B cell (primary cell): ENCODE measurements around the gene PCDHGB1. TPM values are rescaled to one million over a fixed set of nuclear protein-coding genes. Genes with fewer than 3 reads are reported as not detected.
"Not testable (repeated sequence)": the region's sequence is repeated elsewhere in the genome, so short reads cannot be mapped to it uniquely, and the experiment has no call there.

Source experiments
- ATAC-seq: fragments of 200-7000 bp; cut with Tn5 transposase; one replicate; pipeline ENCODE4 v1.10.0; 2021; ENCODE audit warnings: low read depth, mild to moderate bottlenecking, moderate number of reproducible peaks, moderate library complexity
- CTCF ChIA-PET: fragments of 350-600 bp; sonication (Branson Sonifier 250); formaldehyde crosslinking; loops from one replicate; lab custom pipeline; 2021; ENCODE audit warnings: antibody characterized with exemption, inconsistent platforms; lab: Charles Lee
- POLR2A ChIA-PET: fragments of 350-600 bp; sonication (Branson Sonifier 250); formaldehyde crosslinking; loops from one replicate; lab custom pipeline; 2021; ENCODE audit warnings: antibody characterized with exemption; lab: Charles Lee
- DNase-seq: peaks from one replicate; pipeline ENCODE4 v3.0.0; 2013
- H2AFZ ChIP-seq: 2 replicates; pipeline ENCODE4 v1.6.1; 2012; ENCODE audit warnings: mild to moderate bottlenecking, low read depth, low read length; ENCODE audit not compliant: insufficient read depth, poor library complexity, severe bottlenecking
- H3K27ac ChIP-seq, 2 donors: 1 replicate in 1 of 2; 2 replicates in 1 of 2; pipeline ENCODE4 v1.5.1; 2012 to 2013; ENCODE audit warnings: low read length in 2 of 2, mild to moderate bottlenecking in 2 of 2, moderate library complexity in 1 of 2
- H3K27me3 ChIP-seq, 4 experiments: fragments of 200-600 bp in 1 of 4; sonication (generic) in 1 of 4; replicated peaks in 1 of 4; 1 replicate in 2 of 4; 2 replicates in 2 of 4; pipeline versions ENCODE4 v1.6.1 to v1.7.0; 2013 to 2016; ENCODE audit warnings: low read length in 3 of 4, mild to moderate bottlenecking in 2 of 4, mixed read lengths in 1 of 4, moderate library complexity in 1 of 4; ENCODE audit not compliant: insufficient read depth in 4 of 4, control insufficient read depth in 3 of 4; ENCODE audit errors: control extremely low read depth in 1 of 4
- H3K36me3 ChIP-seq, 2 experiments: replicated peaks in 1 of 2; 1 replicate in 1 of 2; 2 replicates in 1 of 2; pipeline versions ENCODE4 v1.6.1 to v1.7.1; 2013; ENCODE audit warnings: low read length in 1 of 2; ENCODE audit not compliant: insufficient read depth in 2 of 2, control insufficient read depth in 1 of 2; ENCODE audit errors: control extremely low read depth in 1 of 2, extremely low read depth in 1 of 2
- H3K4me1 ChIP-seq, 2 donors: fragments of 200-600 bp in 1 of 2; sonication (generic) in 1 of 2; 1 replicate in 1 of 2; 2 replicates in 1 of 2; pipeline versions ENCODE4 v1.5.1 to v1.6.1; 2013 to 2017; ENCODE audit warnings: low read length in 2 of 2; ENCODE audit not compliant: control insufficient read depth in 2 of 2, insufficient read depth in 2 of 2
- H3K4me2 ChIP-seq: replicated peaks from 2 replicates; pipeline ENCODE3; 2012; ENCODE audit warnings: mild to moderate bottlenecking, low read depth, low read length; ENCODE audit not compliant: poor library complexity, severe bottlenecking
- H3K4me3 ChIP-seq, 5 experiments: fragments of 200-600 bp in 1 of 5; sonication (generic) in 1 of 5; 1 replicate in 3 of 5; 2 replicates in 2 of 5; pipeline versions ENCODE4 v1.5.1 to v1.7.0; 2011 to 2016; ENCODE audit warnings: low read length in 4 of 5, mild to moderate bottlenecking in 4 of 5, low read depth in 2 of 5, control low read depth in 1 of 5, moderate library complexity in 1 of 5; ENCODE audit not compliant: insufficient read depth in 1 of 5; ENCODE audit errors: control extremely low read depth in 1 of 5, extremely low read depth in 1 of 5
- H3K79me2 ChIP-seq: fragments of 200-600 bp; sonication (generic); one replicate; pipeline ENCODE4 v1.6.0; 2016; ENCODE audit warnings: low read length; ENCODE audit not compliant: control insufficient read depth, insufficient read depth
- H3K9ac ChIP-seq: fragments of 200-600 bp; sonication (generic); 2 replicates; pipeline ENCODE4 v1.6.1; 2017; ENCODE audit warnings: mild to moderate bottlenecking, low read length, moderate library complexity
- H3K9me3 ChIP-seq, 3 donors: one replicate each; pipeline versions ENCODE4 v1.6.1 to v1.7.1; 2013; ENCODE audit warnings: low read length in 2 of 3; ENCODE audit not compliant: control insufficient read depth in 2 of 3, insufficient read depth in 1 of 3; ENCODE audit errors: control extremely low read depth in 1 of 3
- H4K20me1 ChIP-seq: 2 replicates; pipeline ENCODE4 v1.6.0; 2012; ENCODE audit warnings: mild to moderate bottlenecking, low read length; ENCODE audit not compliant: insufficient read depth, control insufficient read depth, poor library complexity, severe bottlenecking
- H3K27ac Mint-ChIP-seq: one replicate; pipeline ENCODE4 v1.8.0; 2021; ENCODE audit warnings: mixed read lengths
- H3K27me3 Mint-ChIP-seq: one replicate; pipeline ENCODE4 v1.8.0; 2021; ENCODE audit warnings: mixed read lengths
- H3K4me1 Mint-ChIP-seq: one replicate; pipeline ENCODE4 v1.8.0; 2021; ENCODE audit warnings: mixed read lengths
- H3K4me3 Mint-ChIP-seq: one replicate; pipeline ENCODE4 v1.8.0; 2021; ENCODE audit warnings: mixed read lengths
- H3K9me3 Mint-ChIP-seq: one replicate; pipeline ENCODE4 v1.8.0; 2022; ENCODE audit warnings: mixed read lengths; ENCODE audit not compliant: insufficient read depth
- EZH2 ChIP-seq: IDR thresholded peaks from 2 replicates; pipeline ENCODE4 v1.6.1; 2012; ENCODE audit warnings: borderline replicate concordance, low read depth, mild to moderate bottlenecking, moderate library complexity, low read length; ENCODE audit not compliant: insufficient read depth, poor library complexity, severe bottlenecking
- WGBS: methylation state at CpG from one replicate; pipeline ENCODE4 v1.1.5; 2013; ENCODE audit warnings: missing lambda C conversion rate; ENCODE audit not compliant: insufficient coverage; 5-methylcytosine and 5-hydroxymethylcytosine counted together
- intact Hi-C: fragments of 100-400 bp; cut with micrococcal nuclease; formaldehyde crosslinking; loops from one replicate; pipeline ENCODE4 v1.10.0; 2022
- polyA plus RNA-seq: library from polyadenylated mRNA; depleted of rRNA; stranded (reverse); fragments of >200 nt; gene quantifications from 2 replicates; pipeline ENCODE4 v1.2.3, GENCODE V29; 2012
- total RNA-seq, 2 donors: library from RNA; stranded (reverse); fragments of 120-200 nt in 1 of 2; gene quantifications; 1 replicate in 1 of 2; 2 replicates in 1 of 2; pipeline versions ENCODE4 v1.2.3 to v1.2.4, GENCODE V29; 2013 to 2022
- TF ChIP-seq, protein P1 (sequence below): fragments of 200-600 bp; IDR thresholded peaks from one replicate; pipeline ENCODE4 v1.8.0; 2022; ENCODE audit warnings: antibody characterized with exemption, mild to moderate bottlenecking

PCDHGB1 gene
- total and polyA plus RNA-seq, 2 donors (not counting 1 experiment from before 2014, with no cell fraction given) = 0.10 to 0.69 TPM

DNA sequence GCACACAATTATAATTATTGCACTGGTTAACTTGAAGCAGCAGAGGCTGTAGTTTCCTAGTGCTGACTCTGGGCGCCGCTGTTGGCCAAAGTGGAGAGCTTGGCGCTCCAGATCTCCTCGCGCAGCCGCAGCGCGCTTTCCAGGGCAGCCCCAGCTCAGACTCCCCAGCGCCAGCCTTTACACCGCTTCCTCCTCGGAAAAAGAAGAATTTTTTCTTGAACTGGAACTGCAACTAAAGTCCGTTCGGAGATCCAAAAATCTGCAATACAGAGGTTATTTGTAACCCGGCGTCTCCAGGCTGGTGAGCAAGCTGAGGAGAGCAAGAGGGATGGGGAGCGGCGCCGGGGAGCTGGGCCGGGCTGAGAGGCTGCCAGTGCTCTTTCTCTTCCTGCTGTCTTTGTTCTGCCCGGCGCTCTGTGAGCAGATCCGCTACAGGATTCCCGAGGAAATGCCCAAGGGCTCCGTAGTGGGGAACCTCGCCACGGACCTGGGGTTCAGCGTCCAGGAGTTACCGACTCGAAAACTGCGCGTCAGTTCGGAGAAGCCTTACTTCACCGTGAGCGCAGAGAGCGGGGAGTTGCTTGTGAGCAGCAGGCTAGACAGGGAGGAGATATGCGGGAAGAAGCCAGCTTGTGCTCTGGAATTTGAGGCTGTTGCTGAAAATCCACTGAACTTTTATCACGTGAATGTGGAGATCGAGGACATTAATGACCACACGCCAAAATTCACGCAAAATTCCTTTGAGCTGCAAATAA, 37.8 kb downstream of the PCDHGB1 start, which contains the start of gene PCDHGB4:
TSS of gene PCDHGB4 (plus strand) at position 142 of the 755 bp plus-strand sequence. CDS start at position 329, 187 bp downstream.
- TF ChIP-seq, protein P1, sequence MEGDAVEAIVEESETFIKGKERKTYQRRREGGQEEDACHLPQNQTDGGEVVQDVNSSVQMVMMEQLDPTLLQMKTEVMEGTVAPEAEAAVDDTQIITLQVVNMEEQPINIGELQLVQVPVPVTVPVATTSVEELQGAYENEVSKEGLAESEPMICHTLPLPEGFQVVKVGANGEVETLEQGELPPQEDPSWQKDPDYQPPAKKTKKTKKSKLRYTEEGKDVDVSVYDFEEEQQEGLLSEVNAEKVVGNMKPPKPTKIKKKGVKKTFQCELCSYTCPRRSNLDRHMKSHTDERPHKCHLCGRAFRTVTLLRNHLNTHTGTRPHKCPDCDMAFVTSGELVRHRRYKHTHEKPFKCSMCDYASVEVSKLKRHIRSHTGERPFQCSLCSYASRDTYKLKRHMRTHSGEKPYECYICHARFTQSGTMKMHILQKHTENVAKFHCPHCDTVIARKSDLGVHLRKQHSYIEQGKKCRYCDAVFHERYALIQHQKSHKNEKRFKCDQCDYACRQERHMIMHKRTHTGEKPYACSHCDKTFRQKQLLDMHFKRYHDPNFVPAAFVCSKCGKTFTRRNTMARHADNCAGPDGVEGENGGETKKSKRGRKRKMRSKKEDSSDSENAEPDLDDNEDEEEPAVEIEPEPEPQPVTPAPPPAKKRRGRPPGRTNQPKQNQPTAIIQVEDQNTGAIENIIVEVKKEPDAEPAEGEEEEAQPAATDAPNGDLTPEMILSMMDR = peak; percentile 24
- H3K9ac ChIP-seq, H3K4me3 ChIP-seq, H3K36me3 ChIP-seq, H3K9me3 Mint-ChIP-seq, H3K79me2 ChIP-seq, H2AFZ ChIP-seq, H3K4me2 ChIP-seq, H3K27ac Mint-ChIP-seq, intact Hi-C loops, POLR2A ChIA-PET, H3K27ac ChIP-seq, H4K20me1 ChIP-seq, H3K4me1 ChIP-seq, H3K4me1 Mint-ChIP-seq: not testable (repeated sequence)
- WGBS = 55% methylated on average over 11 of the region's 40 CpGs
- peak; percentile 8 for DNase-seq
- Mint-ChIP-seq H3K27me3 (peaks cover 64% of the 10 kb centered on the region), H3K4me3 (peak within 1 kb of the TSS; percentile 45)
- ATAC-seq = peak; percentile 65
- Histone ChIP-seq H3K27me3 (peaks cover 0 to 60% (median 39%) of the 10 kb centered on the region in 4 experiments), H3K9me3 (peaks cover 6 to 48% (median 27%) of the 10 kb centered on the region in 3 donors)
- CTCF ChIA-PET = interaction anchor here (1.1 to 1.3 kb wide), 2 partner anchors 26 to 176 kb away, joined by 3 to 4 read pairs; partner anchors contain the start of gene PCDHGA10

- Histone ChIP-seq H3K27me3 (peaks cover 0 to 60% (median 38%) of the 10 kb centered on the region in 4 experiments), H3K27ac (no peak overlapping the region), H3K9me3 (peaks cover 5 to 48% (median 31%) of the 10 kb centered on the region in 3 donors), H2AFZ (no peak overlapping the region), H3K4me3 (no peak overlapping the region), H4K20me1 (no peaks in the 10 kb centered on the region), H3K9ac (no peak overlapping the region), H3K4me1 (no peaks in the 10 kb centered on the region), H3K36me3 (no peaks in the 10 kb centered on the region), H3K79me2 (no peaks in the 10 kb centered on the region), H3K4me2 (no peak overlapping the region)
- Mint-ChIP-seq H3K4me1 (peaks cover 3% of the 10 kb centered on the region), H3K4me3 (no peak overlapping the region), H3K27me3 (peaks cover 64% of the 10 kb centered on the region), H3K9me3 (peaks cover 11% of the 10 kb centered on the region), H3K27ac (no peak overlapping the region)
- 80% methylated on average over 2 of the region's 10 CpGs for WGBS
- ChIA-PET CTCF (no interaction called here), POLR2A (no interaction called here)
- DNase-seq = no peak
- intact Hi-C loops = no loop called here
- no peak for ATAC-seq
- TF ChIP-seq, protein P1 = no peak
- TF ChIP-seq EZH2 = no peak
Measured at GRCh38 chr5:141388661-141389060, 38.8 kb downstream of the PCDHGB1 start.
